Skeletal muscle satellite cell (primary cell): ENCODE data around the gene ITGA3.
A peak's percentile ranks its signal among the peaks of the same experiment; 100 is the strongest.

Source experiments
- H3K27me3 ChIP-seq: 2 replicates; pipeline ENCODE4 v1.7.0; 2013; ENCODE audit warnings: low read length; ENCODE audit not compliant: control insufficient read depth, insufficient read depth
- H3K36me3 ChIP-seq: 2 replicates; pipeline ENCODE4 v1.7.0; 2013; ENCODE audit warnings: mild to moderate bottlenecking, control low read depth, low read length; ENCODE audit not compliant: insufficient read depth
- H3K4me1 ChIP-seq: 2 replicates; pipeline ENCODE4 v1.7.0; 2013; ENCODE audit warnings: low read length; ENCODE audit not compliant: control insufficient read depth, insufficient read depth
- H3K4me2 ChIP-seq: 2 replicates; pipeline ENCODE4 v1.7.0; 2013; ENCODE audit warnings: mild to moderate bottlenecking, low read length
- H3K4me3 ChIP-seq: 2 replicates; pipeline ENCODE4 v1.7.0; 2013; ENCODE audit warnings: low read length
- H3K9ac ChIP-seq: 2 replicates; pipeline ENCODE4 v1.7.0; 2013; ENCODE audit warnings: mild to moderate bottlenecking, low read depth, low read length, moderate library complexity
- H3K9me3 ChIP-seq: replicated peaks from 2 replicates; pipeline ENCODE4 v1.7.0; 2013; ENCODE audit warnings: mild to moderate bottlenecking, control low read depth, low read length

The ITGA3 gene

DNA sequence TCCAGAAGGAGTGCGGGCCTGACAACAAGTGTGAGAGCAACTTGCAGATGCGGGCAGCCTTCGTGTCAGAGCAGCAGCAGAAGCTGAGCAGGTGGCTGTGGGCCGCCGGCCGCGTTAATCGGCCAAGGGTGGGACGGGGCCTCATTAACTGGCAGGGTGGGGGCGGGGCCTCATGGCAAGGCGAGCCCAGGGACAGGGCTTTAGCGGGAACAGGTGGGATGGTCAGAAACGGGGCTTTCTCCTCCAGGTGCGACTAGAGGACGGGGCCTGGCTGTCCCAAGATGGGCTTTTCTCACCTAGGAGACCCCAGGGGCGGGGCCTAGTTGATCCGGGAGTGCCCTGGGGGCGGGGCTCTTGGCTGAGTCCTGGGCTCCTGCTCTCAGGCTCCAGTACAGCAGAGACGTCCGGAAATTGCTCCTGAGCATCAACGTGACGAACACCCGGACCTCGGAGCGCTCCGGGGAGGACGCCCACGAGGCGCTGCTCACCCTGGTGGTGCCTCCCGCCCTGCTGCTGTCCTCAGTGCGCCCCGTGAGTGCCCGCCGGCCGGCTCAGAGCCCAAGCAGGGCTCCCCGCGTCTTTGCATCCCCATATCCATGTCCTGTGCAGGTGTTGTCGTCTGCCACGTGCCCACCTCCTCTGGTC, 20.8 kb downstream of the ITGA3 start:
- Histone ChIP-seq H3K4me1 (peaks cover 16% of the 10 kb centered on the region), H3K4me3 (no peak overlapping the region), H3K9ac (no peak overlapping the region), H3K36me3 (peaks cover 98% of the 10 kb centered on the region), H3K27me3 (no peaks in the 10 kb centered on the region), H3K9me3 (no peaks in the 10 kb centered on the region), H3K4me2 (no peak overlapping the region)

DNA sequence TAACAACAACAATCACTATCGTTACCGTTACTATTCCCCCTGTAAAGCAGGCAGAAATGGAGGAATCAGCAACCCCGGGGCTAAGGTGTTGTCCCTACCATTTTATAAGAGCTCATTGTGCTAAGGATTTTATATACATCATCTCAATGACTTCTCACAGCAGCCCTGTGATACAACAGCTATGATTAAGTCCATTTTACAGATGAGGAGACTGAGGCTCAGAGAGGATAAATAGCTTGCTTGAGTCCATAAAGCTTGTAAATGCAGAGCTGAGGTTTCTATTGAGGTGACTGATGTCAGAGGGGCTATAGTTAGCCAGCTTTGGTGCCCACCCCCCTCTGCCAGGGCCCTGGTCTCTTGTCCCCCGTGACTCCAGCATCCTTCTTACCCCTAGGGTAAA, 22.5 kb downstream of the ITGA3 start:
- Histone ChIP-seq H3K27me3 (no peaks in the 10 kb centered on the region), H3K4me3 (no peak overlapping the region), H3K9me3 (no peaks in the 10 kb centered on the region), H3K9ac (peak overlapping the region; percentile 14), H3K36me3 (peaks cover 98% of the 10 kb centered on the region), H3K4me2 (no peak overlapping the region), H3K4me1 (peaks cover 16% of the 10 kb centered on the region)

GRCh38 chr17:50079334-50080095, 23.6 kb downstream of the ITGA3 start:
- no peak overlapping the region for H3K4me3 ChIP-seq
- peak overlapping the region; percentile 10 for H3K9ac ChIP-seq
- H3K9me3 ChIP-seq, result no peaks in the 10 kb centered on the region
- no peak overlapping the region for H3K4me2 ChIP-seq
- H3K36me3 ChIP-seq, result peaks cover 91% of the 10 kb centered on the region
- no peaks in the 10 kb centered on the region for H3K27me3 ChIP-seq
- H3K4me1 ChIP-seq, result peaks cover 16% of the 10 kb centered on the region

DNA sequence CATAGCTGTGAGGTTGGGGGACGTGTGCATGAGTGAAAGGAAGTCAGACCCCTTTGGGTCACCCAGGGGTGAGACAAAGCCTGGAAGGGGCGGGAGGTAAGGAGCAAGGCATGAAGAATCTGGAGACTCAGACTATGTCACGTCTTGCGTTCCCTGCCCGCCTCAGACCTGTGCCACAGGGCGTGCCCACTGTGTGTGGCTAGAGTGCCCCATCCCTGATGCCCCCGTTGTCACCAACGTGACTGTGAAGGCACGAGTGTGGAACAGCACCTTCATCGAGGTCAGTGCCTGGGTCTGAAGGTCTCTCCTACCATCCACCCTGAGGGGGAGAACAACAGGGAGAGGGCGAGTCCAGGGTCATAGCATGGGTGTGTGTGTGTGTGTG, 24.2 kb downstream of the ITGA3 start:
- no peaks in the 10 kb centered on the region for H3K27me3 ChIP-seq
- peaks cover 87% of the 10 kb centered on the region for H3K36me3 ChIP-seq
- no peak overlapping the region for H3K9ac ChIP-seq
- H3K4me1 ChIP-seq, result peaks cover 16% of the 10 kb centered on the region
- no peak overlapping the region for H3K4me2 ChIP-seq
- H3K4me3 ChIP-seq, result no peak overlapping the region
- H3K9me3 ChIP-seq, result no peaks in the 10 kb centered on the region

GRCh38 chr17:50080827-50081226, 24.9 kb downstream of the ITGA3 start:
- no peak overlapping the region for H3K4me2 ChIP-seq
- H3K27me3 ChIP-seq, result no peaks in the 10 kb centered on the region
- H3K36me3 ChIP-seq, result peaks cover 80% of the 10 kb centered on the region
- no peak overlapping the region for H3K9ac ChIP-seq
- no peaks in the 10 kb centered on the region for H3K9me3 ChIP-seq
- no peak overlapping the region for H3K4me3 ChIP-seq
- peaks cover 16% of the 10 kb centered on the region for H3K4me1 ChIP-seq

DNA sequence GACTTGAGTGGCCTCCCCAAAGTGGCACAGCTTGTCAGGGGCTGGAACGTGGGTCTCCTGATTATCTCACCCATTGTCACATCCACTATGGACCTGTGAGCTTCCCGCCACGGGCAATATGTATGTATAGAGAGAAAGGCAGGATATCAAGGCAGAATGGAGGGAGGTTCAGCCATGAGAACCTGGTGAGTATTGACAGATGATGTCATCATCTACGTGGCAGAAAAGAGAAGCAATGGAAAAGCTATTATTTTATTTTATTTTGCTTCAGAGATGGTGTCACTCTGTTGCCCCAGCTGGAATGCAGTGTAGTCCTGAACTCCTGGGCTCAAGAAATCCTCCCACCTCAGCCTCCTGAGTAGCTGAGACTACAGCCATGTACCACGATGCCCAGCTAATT, 25.8 kb downstream of the ITGA3 start:
- Histone ChIP-seq H3K9ac (no peak overlapping the region), H3K4me3 (no peak overlapping the region), H3K36me3 (peaks cover 75% of the 10 kb centered on the region), H3K4me2 (no peak overlapping the region), H3K9me3 (no peaks in the 10 kb centered on the region), H3K27me3 (no peaks in the 10 kb centered on the region), H3K4me1 (peaks cover 16% of the 10 kb centered on the region)

- H3K4me3 ChIP-seq, result no peak overlapping the region
- no peak overlapping the region for H3K9ac ChIP-seq
- peaks cover 74% of the 10 kb centered on the region for H3K36me3 ChIP-seq
- no peak overlapping the region for H3K4me2 ChIP-seq
- H3K9me3 ChIP-seq, result no peaks in the 10 kb centered on the region
- no peaks in the 10 kb centered on the region for H3K27me3 ChIP-seq
- no peaks in the 10 kb centered on the region for H3K4me1 ChIP-seq
Measured at GRCh38 chr17:50087246-50087911, 31.5 kb downstream of the ITGA3 start.

DNA sequence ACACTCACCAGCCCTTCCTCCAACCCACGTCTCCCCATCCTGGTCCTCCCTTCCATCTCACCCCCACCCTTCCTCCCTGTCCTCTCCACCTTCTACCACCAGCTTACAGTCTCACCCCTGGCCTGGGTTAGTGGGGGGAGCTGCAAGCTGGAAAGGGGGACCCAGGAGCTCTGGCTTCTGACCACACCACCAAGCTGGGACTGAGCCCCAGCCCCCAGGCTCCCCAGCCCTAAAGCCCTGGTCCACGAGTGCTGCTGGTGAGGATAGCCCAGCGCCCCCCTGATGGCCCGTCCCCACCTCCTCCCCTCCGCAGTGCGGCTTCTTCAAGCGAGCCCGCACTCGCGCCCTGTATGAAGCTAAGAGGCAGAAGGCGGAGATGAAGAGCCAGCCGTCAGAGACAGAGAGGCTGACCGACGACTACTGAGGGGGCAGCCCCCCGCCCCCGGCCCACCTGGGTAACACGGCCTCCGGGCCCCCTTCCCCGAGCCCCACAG, 32.0 kb downstream of the ITGA3 start:
- no peaks in the 10 kb centered on the region for H3K4me1 ChIP-seq
- no peaks in the 10 kb centered on the region for H3K9me3 ChIP-seq
- H3K27me3 ChIP-seq, result no peaks in the 10 kb centered on the region
- no peak overlapping the region for H3K9ac ChIP-seq
- no peak overlapping the region for H3K4me2 ChIP-seq
- peaks cover 68% of the 10 kb centered on the region for H3K36me3 ChIP-seq
- H3K4me3 ChIP-seq, result no peak overlapping the region

DNA sequence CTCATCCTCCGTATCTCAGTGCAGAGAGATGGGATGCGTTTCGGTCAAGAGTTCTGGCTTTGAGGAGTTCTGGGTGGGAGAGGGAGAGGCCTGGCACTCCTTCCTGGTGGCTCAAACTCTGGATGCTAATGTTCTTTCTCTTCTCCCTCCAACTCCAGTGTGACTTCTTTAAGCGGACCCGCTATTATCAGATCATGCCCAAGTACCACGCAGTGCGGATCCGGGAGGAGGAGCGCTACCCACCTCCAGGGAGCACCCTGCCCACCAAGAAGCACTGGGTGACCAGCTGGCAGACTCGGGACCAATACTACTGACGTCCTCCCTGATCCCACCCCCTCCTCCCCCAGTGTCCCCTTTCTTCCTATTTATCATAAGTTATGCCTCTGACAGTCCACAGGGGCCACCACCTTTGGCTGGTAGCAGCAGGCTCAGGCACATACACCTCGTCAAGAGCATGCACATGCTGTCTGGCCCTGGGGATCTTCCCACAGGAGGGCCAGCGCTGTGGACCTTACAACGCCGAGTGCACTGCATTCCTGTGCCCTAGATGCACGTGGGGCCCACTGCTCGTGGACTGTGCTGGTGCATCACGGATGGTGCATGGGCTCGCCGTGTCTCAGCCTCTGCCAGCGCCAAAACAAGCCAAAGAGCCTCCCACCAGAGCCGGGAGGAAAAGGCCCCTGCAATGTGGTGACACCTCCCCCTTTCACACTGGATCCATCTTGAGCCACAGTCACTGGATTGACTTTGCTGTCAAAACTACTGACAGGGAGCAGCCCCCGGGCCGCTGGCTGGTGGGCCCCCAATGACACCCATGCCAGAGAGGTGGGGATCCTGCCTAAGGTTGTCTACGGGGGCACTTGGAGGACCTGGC, 33.3 kb downstream of the ITGA3 start:
- no peak overlapping the region for H3K9ac ChIP-seq
- no peaks in the 10 kb centered on the region for H3K27me3 ChIP-seq
- H3K4me2 ChIP-seq, result no peak overlapping the region
- H3K4me3 ChIP-seq, result no peak overlapping the region
- H3K36me3 ChIP-seq, result peaks cover 62% of the 10 kb centered on the region
- no peaks in the 10 kb centered on the region for H3K4me1 ChIP-seq
- H3K9me3 ChIP-seq, result no peaks in the 10 kb centered on the region

DNA sequence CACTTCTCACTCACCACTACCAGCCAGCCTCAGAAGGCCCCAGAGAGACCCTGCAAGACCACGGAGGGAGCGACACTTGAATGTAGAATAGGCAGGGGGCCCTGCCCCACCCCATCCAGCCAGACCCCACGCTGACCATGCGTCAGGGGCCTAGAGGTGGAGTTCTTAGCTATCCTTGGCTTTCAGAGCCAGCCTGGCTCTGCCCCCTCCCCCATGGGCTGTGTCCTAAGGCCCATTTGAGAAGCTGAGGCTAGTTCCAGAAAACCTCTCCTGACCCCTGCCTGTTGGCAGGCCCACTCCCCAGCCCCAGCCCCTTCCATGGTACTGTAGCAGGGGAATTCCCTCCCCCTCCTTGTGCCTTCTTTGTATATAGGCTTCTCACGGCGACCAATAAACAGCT, 34.2 kb downstream of the ITGA3 start:
- no peak overlapping the region for H3K9ac ChIP-seq
- peaks cover 5% of the 10 kb centered on the region for H3K4me1 ChIP-seq
- H3K36me3 ChIP-seq, result peaks cover 57% of the 10 kb centered on the region
- no peaks in the 10 kb centered on the region for H3K9me3 ChIP-seq
- H3K4me3 ChIP-seq, result no peak overlapping the region
- H3K4me2 ChIP-seq, result no peak overlapping the region
- H3K27me3 ChIP-seq, result no peaks in the 10 kb centered on the region
